Neuronal stem cell (in vitro differentiated cells): ENCODE data around the gene FLOT2.

Experiments used
- DNase-seq: peaks from one replicate; pipeline ENCODE4 v3.0.0-alpha.2; 2013; ENCODE audit warnings: low spot score
- H2AFZ ChIP-seq: one replicate; pipeline ENCODE4 v1.6.1; 2013; ENCODE audit warnings: mild to moderate bottlenecking, low read length, inconsistent platforms
- H2AK5ac ChIP-seq: 2 replicates; pipeline ENCODE4 v1.6.1; 2013; ENCODE audit warnings: low read depth, mild to moderate bottlenecking, inconsistent platforms, low read length, moderate library complexity, mixed read lengths
- H2BK120ac ChIP-seq: 2 replicates; pipeline ENCODE4 v1.6.1; 2013; ENCODE audit warnings: low read depth, mild to moderate bottlenecking, inconsistent platforms, low read length, moderate library complexity, mixed read lengths
- H2BK12ac ChIP-seq: one replicate; pipeline ENCODE4 v1.6.1; 2013; ENCODE audit warnings: low read length, inconsistent platforms
- H2BK15ac ChIP-seq: 2 replicates; pipeline ENCODE4 v1.6.1; 2013; ENCODE audit warnings: mild to moderate bottlenecking, low read length, inconsistent platforms, mixed read lengths
- H2BK5ac ChIP-seq: one replicate; pipeline ENCODE4 v1.6.1; 2013; ENCODE audit warnings: inconsistent platforms, mild to moderate bottlenecking, low read length, moderate library complexity
- H3K14ac ChIP-seq: one replicate; pipeline ENCODE4 v1.6.1; 2013; ENCODE audit warnings: low read length, inconsistent platforms
- H3K18ac ChIP-seq: 2 replicates; pipeline ENCODE4 v1.6.1; 2013; ENCODE audit warnings: low read length, inconsistent platforms
- H3K23ac ChIP-seq: 2 replicates; pipeline ENCODE4 v1.6.1; 2013; ENCODE audit warnings: low read depth, mild to moderate bottlenecking, mixed read lengths, low read length, inconsistent platforms; ENCODE audit not compliant: poor library complexity
- H3K27ac ChIP-seq: replicated peaks from 3 replicates; pipeline ENCODE4 v1.5.1; 2013; ENCODE audit warnings: low read length, inconsistent platforms
- H3K27me3 ChIP-seq, 3 experiments: 2 replicates each; pipeline ENCODE4 v1.6.1; 2013; ENCODE audit warnings: low read length in 3 of 3, mild to moderate bottlenecking in 2 of 3, inconsistent platforms in 1 of 3, low read depth in 1 of 3, mixed read lengths in 1 of 3, moderate library complexity in 1 of 3; ENCODE audit not compliant: control insufficient read depth in 3 of 3, insufficient read depth in 3 of 3
- H3K36me3 ChIP-seq, 2 donors: replicated peaks in 1 of 2; 2 replicates each; pipeline ENCODE4 v1.6.1; 2013; ENCODE audit warnings: low read length in 2 of 2; ENCODE audit not compliant: control insufficient read depth in 2 of 2, insufficient read depth in 2 of 2
- H3K4ac ChIP-seq: 2 replicates; pipeline ENCODE4 v1.6.1; 2013; ENCODE audit warnings: inconsistent platforms, mild to moderate bottlenecking, low read length, moderate library complexity
- H3K4me1 ChIP-seq, 2 donors: 1 replicate in 1 of 2; 2 replicates in 1 of 2; pipeline ENCODE4 v1.6.1; 2013; ENCODE audit warnings: low read length in 2 of 2, low read depth in 1 of 2; ENCODE audit not compliant: control insufficient read depth in 2 of 2, insufficient read depth in 1 of 2
- H3K4me2 ChIP-seq: one replicate; pipeline ENCODE4 v1.6.1; 2013; ENCODE audit warnings: mild to moderate bottlenecking, low read length, inconsistent platforms; ENCODE audit not compliant: insufficient read depth, poor library complexity, severe bottlenecking
- H3K4me3 ChIP-seq, 2 donors: 2 replicates each; pipeline ENCODE4 v1.5.1; 2013; ENCODE audit warnings: low read length in 2 of 2, mild to moderate bottlenecking in 2 of 2, inconsistent platforms in 1 of 2, moderate library complexity in 1 of 2
- H3K79me1 ChIP-seq: one replicate; pipeline ENCODE4 v1.6.1; 2013; ENCODE audit warnings: low read depth, mild to moderate bottlenecking, inconsistent platforms, low read length, moderate library complexity
- H3K9ac ChIP-seq: one replicate; pipeline ENCODE4 v1.6.1; 2013; ENCODE audit warnings: mild to moderate bottlenecking, low read depth, low read length, inconsistent platforms; ENCODE audit not compliant: poor library complexity
- H3K9me3 ChIP-seq, 2 donors: replicated peaks in 1 of 2; 2 replicates each; pipeline versions ENCODE3 to v1.6.1; 2013; ENCODE audit warnings: low read length in 2 of 2, mild to moderate bottlenecking in 2 of 2, inconsistent platforms in 1 of 2, low read depth in 1 of 2, mixed read lengths in 1 of 2, moderate library complexity in 1 of 2; ENCODE audit not compliant: control insufficient read depth in 2 of 2, insufficient read depth in 1 of 2
- H4K8ac ChIP-seq: one replicate; pipeline ENCODE4 v1.6.1; 2013; ENCODE audit warnings: low read depth, mild to moderate bottlenecking, inconsistent platforms, low read length, moderate library complexity
- H4K91ac ChIP-seq: one replicate; pipeline ENCODE4 v1.6.1; 2013; ENCODE audit warnings: low read length, low read depth, mild to moderate bottlenecking, inconsistent platforms; ENCODE audit not compliant: poor library complexity
- WGBS, 2 donors: extraction: QIAGEN DNeasy Blood & Tissue Kit; methylation state at CpG; one replicate each; pipeline ENCODE4 v1.1.7; 2013; ENCODE audit warnings: missing lambda C conversion rate in 2 of 2, mixed read lengths in 1 of 2; ENCODE audit not compliant: insufficient read length in 2 of 2, insufficient replicate concordance in 1 of 2; ENCODE audit errors: extremely low coverage in 2 of 2; 5-methylcytosine and 5-hydroxymethylcytosine counted together

The FLOT2 gene

DNA sequence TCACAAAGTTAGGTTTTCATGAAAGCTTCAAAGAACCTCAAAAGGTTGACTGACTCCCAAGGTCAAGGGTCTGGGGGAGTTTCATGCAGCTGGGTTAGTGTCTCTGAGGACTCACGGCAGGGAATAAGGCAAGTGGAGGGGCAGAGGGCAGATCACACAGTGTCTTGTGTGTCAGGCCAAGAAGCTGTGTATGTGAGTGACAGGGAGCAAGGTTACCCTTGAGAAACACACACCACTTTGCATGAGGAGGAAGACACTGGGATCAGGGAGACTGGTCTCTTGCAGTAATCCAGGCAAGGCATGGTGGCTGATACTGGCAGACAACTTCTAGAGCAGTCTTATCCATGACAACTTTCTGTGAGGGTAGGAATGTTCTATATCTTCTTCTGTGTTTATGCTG lies 6.3 kb downstream of the FLOT2 start:
- Histone ChIP-seq H3K79me1 (peaks cover 3% of the 10 kb centered on the region), H3K36me3 (peaks cover 6 to 29% of the 10 kb centered on the region in 2 donors), H3K23ac (no peak overlapping the region), H3K4me2 (no peak overlapping the region), H2BK5ac (no peak overlapping the region), H3K4ac (no peak overlapping the region), H2BK120ac (no peak overlapping the region), H4K8ac (no peak overlapping the region), H3K9ac (no peak overlapping the region), H3K18ac (no peak overlapping the region), H3K27me3 (no peaks in the 10 kb centered on the region), H3K14ac (no peak overlapping the region), H2BK15ac (no peak overlapping the region), H4K91ac (no peak overlapping the region), H3K9me3 (no peaks in the 10 kb centered on the region), H2AFZ (no peak overlapping the region), H3K4me3 (no peak overlapping the region), H2BK12ac (no peak overlapping the region), H3K4me1 (peaks cover 5 to 23% of the 10 kb centered on the region in 2 donors), H3K27ac (no peak overlapping the region), H2AK5ac (no peak overlapping the region)
- no peak for DNase-seq
- WGBS, 2 donors, result no CpG with 5 or more reads among the region's 1 CpG

DNA sequence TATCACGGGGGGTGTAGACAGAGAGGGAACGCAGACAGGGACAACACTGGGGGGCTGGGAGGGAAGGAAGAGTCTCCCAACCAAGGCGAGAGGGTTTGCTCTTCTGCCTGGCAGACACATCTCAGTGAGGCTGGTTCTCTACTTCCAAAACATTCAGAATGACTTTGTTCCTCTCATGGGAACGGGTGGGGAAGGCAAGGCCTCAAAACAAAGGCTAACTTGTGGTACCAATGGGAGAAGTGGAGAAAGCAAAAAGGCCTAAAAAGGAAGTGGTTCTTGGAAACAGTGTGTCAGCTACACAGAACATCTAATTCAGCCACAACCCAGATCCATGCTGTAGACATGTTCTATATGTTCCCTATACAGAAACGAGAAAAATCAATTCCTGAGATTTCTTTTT lies 7.5 kb downstream of the FLOT2 start:
- no peak overlapping the region for H3K23ac ChIP-seq
- H3K4me1 ChIP-seq, result peaks cover 0 to 18% of the 10 kb centered on the region in 2 donors
- no peak overlapping the region for H3K9ac ChIP-seq
- no peak for DNase-seq
- no peak overlapping the region for H3K4me3 ChIP-seq
- H4K8ac ChIP-seq, result no peak overlapping the region
- no CpG with 5 or more reads among the region's 5 CpGs for WGBS, 2 donors
- H3K18ac ChIP-seq, result no peak overlapping the region
- H2BK5ac ChIP-seq, result no peak overlapping the region
- no peaks in the 10 kb centered on the region for H3K27me3 ChIP-seq
- no peak overlapping the region for H3K4ac ChIP-seq
- no peak overlapping the region for H2AK5ac ChIP-seq
- no peak overlapping the region for H2BK12ac ChIP-seq
- H3K14ac ChIP-seq, result no peak overlapping the region
- H2BK120ac ChIP-seq, result no peak overlapping the region
- H3K36me3 ChIP-seq, result peaks cover 12 to 41% of the 10 kb centered on the region in 2 donors
- no peak overlapping the region for H2AFZ ChIP-seq
- no peak overlapping the region for H4K91ac ChIP-seq
- H3K79me1 ChIP-seq, result peaks cover 3% of the 10 kb centered on the region
- H3K27ac ChIP-seq, result no peak overlapping the region
- no peaks in the 10 kb centered on the region for H3K9me3 ChIP-seq
- H3K4me2 ChIP-seq, result no peak overlapping the region
- H2BK15ac ChIP-seq, result no peak overlapping the region

DNA sequence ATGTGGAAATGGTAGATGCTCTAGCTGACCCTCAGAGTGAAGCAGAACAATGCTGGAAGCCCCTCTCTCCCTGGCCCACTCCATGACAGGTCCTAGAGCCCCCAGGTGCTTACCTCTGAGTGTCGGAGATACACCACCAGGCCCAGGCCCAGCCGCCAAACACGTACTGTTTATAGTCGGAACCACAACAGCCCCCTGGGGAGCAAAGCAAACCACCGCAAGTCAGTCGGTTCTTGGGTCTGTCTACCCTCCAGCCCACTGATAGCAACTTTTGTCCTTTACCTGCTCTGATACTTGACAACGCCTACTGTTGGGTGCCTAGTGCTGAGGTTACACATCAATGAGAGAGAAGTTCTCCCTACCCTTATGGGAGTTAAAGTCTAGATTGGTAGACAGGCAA lies 8.7 kb downstream of the FLOT2 start:
- H2BK12ac ChIP-seq, result no peak overlapping the region
- no peak overlapping the region for H3K4me2 ChIP-seq
- H4K8ac ChIP-seq, result no peak overlapping the region
- no peak overlapping the region for H3K27ac ChIP-seq
- no peaks in the 10 kb centered on the region for H3K27me3 ChIP-seq
- H2BK15ac ChIP-seq, result no peak overlapping the region
- no peak overlapping the region for H3K4ac ChIP-seq
- H3K14ac ChIP-seq, result no peak overlapping the region
- no peak overlapping the region for H2AFZ ChIP-seq
- no peak overlapping the region for H2AK5ac ChIP-seq
- no peak overlapping the region for H3K4me3 ChIP-seq
- WGBS, 2 donors, result no CpG with 5 or more reads among the region's 7 CpGs
- H3K18ac ChIP-seq, result no peak overlapping the region
- H3K4me1 ChIP-seq, result peaks cover 0 to 18% of the 10 kb centered on the region in 2 donors
- no peak overlapping the region for H4K91ac ChIP-seq
- peaks cover 3% of the 10 kb centered on the region for H3K79me1 ChIP-seq
- no peak overlapping the region for H2BK5ac ChIP-seq
- peaks cover 19 to 53% of the 10 kb centered on the region in 2 donors for H3K36me3 ChIP-seq
- no peak overlapping the region for H3K23ac ChIP-seq
- H3K9me3 ChIP-seq, result no peaks in the 10 kb centered on the region
- H3K9ac ChIP-seq, result no peak overlapping the region
- H2BK120ac ChIP-seq, result no peak overlapping the region
- DNase-seq, result no peak

DNA sequence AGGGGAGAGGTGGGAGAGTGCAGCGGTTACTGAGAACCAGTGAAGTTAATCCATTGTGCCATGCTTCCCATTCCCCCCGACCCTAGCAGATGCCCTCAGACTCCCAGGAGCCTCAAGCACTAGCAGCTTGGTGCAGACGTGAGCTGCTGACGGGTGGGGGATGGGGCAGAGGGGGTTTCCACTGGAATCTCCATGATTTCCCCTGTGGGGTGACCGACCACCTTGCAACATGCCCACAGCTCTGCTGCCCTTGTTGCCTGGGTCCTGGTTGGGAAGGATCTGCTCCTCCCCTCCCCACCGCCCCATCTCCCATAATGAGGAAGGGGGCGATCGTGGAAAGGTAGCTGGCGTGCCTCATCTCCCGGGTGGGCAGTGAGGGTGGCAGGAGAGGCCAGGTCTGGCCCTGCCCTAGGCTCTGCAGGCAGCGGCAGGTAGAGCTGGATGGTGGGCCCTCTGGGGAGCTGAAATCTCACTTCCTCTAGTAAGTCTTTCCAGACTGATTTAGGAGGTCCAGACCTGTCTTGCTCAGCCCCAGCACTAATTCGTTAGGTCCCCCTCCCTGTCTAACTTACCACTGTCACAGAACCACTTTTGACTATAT lies 9.6 kb downstream of the FLOT2 start:
- no peak overlapping the region for H3K4me3 ChIP-seq
- peaks cover 0 to 18% of the 10 kb centered on the region in 2 donors for H3K4me1 ChIP-seq
- H4K91ac ChIP-seq, result no peak overlapping the region
- no peak overlapping the region for H2BK5ac ChIP-seq
- no peak overlapping the region for H3K4ac ChIP-seq
- peaks cover 20 to 57% of the 10 kb centered on the region in 2 donors for H3K36me3 ChIP-seq
- H3K18ac ChIP-seq, result no peak overlapping the region
- no peak overlapping the region for H3K4me2 ChIP-seq
- no peak overlapping the region for H2BK120ac ChIP-seq
- no peak overlapping the region for H2AFZ ChIP-seq
- no peak for DNase-seq
- H3K23ac ChIP-seq, result peak overlapping the region; percentile 69
- H4K8ac ChIP-seq, result no peak overlapping the region
- H3K14ac ChIP-seq, result no peak overlapping the region
- H3K9ac ChIP-seq, result no peak overlapping the region
- no peak overlapping the region for H2BK12ac ChIP-seq
- no peak overlapping the region for H3K27ac ChIP-seq
- H3K9me3 ChIP-seq, result no peaks in the 10 kb centered on the region
- H3K79me1 ChIP-seq, result peaks cover 2% of the 10 kb centered on the region
- H2BK15ac ChIP-seq, result no peak overlapping the region
- no peaks in the 10 kb centered on the region for H3K27me3 ChIP-seq
- no peak overlapping the region for H2AK5ac ChIP-seq
- no CpG with 5 or more reads among the region's 12 CpGs for WGBS, 2 donors
